ENCODE measurements around the gene DPYSL4. TPM values are rescaled to one million over a fixed set of nuclear protein-coding genes. Genes with fewer than 3 reads are reported as not detected.

DPYSL4 gene
- total RNA-seq, 1 experiment from 2014 or later: 9.9 TPM

DNA sequence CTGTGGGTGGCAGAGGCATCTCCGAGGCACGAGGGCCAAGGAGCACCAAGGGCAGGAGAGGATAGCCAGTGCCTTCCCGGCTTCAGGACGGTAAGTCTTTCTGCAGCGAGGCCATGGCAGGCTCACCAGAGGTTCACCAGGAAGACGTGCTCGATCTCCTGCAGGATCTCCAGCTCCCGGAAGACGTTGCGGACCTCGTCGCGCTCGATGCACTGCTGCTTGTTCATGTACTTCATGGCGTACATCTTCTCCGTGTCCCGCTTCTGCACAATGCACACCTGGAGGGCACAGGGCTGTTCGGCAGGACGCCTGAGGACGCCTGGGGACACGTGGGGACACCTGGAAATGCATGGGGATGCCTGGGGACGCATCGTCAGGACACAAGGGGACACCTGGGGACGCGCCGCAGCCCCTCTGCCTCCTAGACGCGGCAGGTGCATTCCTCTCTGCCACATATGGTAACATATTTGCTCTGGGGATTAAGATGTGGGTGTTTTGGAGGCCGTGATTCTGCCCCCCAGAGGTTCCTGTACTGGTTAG is 41.2 kb downstream of the DPYSL4 start:
- Histone ChIP-seq H3K4me3 (ENCODE audit: low read depth in 2 of 2, low read length in 2 of 2) (no peak overlapping the region), H3K27me3 (ENCODE audit: control insufficient read depth, insufficient read depth, low read length) (no peaks in the 10 kb centered on the region), H3K27ac (ENCODE audit: low read length) (no peak overlapping the region), H3K9me3 (ENCODE audit: control insufficient read depth, insufficient read depth, low read depth, low read length) (no peaks in the 10 kb centered on the region), H3K36me3 (ENCODE audit: control insufficient read depth, insufficient read depth, low read length) (no peaks in the 10 kb centered on the region), H3K4me1 (ENCODE audit: control insufficient read depth, insufficient read depth, low read length) (peaks cover 7% of the 10 kb centered on the region)
- POLR2A ChIA-PET: no interaction called here
- no TSS peak for BruUV-seq (replicated peaks)
- intact Hi-C loops (cut with micrococcal nuclease; ENCODE audit: unreplicated experiment): no loop called here
- in situ Hi-C loops (cut with HindIII; ENCODE audit: low pct_unique_long_range_greater_than_20kb, low sequenced_read_pairs): no loop called here
- TF ChIP-seq, protein P1, sequence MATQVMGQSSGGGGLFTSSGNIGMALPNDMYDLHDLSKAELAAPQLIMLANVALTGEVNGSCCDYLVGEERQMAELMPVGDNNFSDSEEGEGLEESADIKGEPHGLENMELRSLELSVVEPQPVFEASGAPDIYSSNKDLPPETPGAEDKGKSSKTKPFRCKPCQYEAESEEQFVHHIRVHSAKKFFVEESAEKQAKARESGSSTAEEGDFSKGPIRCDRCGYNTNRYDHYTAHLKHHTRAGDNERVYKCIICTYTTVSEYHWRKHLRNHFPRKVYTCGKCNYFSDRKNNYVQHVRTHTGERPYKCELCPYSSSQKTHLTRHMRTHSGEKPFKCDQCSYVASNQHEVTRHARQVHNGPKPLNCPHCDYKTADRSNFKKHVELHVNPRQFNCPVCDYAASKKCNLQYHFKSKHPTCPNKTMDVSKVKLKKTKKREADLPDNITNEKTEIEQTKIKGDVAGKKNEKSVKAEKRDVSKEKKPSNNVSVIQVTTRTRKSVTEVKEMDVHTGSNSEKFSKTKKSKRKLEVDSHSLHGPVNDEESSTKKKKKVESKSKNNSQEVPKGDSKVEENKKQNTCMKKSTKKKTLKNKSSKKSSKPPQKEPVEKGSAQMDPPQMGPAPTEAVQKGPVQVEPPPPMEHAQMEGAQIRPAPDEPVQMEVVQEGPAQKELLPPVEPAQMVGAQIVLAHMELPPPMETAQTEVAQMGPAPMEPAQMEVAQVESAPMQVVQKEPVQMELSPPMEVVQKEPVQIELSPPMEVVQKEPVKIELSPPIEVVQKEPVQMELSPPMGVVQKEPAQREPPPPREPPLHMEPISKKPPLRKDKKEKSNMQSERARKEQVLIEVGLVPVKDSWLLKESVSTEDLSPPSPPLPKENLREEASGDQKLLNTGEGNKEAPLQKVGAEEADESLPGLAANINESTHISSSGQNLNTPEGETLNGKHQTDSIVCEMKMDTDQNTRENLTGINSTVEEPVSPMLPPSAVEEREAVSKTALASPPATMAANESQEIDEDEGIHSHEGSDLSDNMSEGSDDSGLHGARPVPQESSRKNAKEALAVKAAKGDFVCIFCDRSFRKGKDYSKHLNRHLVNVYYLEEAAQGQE (IDR thresholded peaks at IDR 0.05; ENCODE audit: insufficient read depth in 1 of 2, low read depth in 2 of 2, low read length in 1 of 2): no peak
- TF ChIP-seq TCF7L2 (IDR thresholded peaks at IDR 0.05; ENCODE audit: low read depth, low read length) (no peak), SIN3A (IDR thresholded peaks at IDR 0.05; ENCODE audit: borderline replicate concordance, insufficient read depth, low read depth, low read length) (no peak), CTCF (IDR thresholded peaks at IDR 0.05) (no peak), POLR2AphosphoS5 (IDR thresholded peaks at IDR 0.05; ENCODE audit: low read depth, low read length) (no peak)
- ATAC-seq: no peak
- no peak for DNase-seq (ENCODE audit: low read depth, low spot score)
- CTCF ChIA-PET: no interaction called here

DNA sequence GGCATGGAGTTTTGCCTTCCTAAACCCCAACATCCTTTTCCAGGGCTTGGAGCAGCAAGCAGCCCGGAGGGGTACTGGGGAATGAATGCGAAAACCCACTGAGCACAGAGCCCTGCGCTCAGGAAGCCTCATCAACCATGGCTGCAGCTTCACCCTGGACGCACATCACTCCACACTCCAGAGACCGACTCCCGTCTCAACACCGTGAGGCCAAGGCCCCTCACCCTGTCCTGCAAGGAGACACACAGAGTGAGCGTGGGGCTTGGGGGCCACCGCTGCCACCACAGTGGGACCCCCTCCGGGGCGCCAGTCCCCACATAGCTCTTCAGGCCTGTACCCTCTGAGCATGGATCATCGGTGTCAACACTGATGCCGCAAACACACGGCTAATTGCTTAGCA is 41.9 kb downstream of the DPYSL4 start:
- Histone ChIP-seq H3K27ac (ENCODE audit: low read length) (no peak overlapping the region), H3K9me3 (ENCODE audit: control insufficient read depth, insufficient read depth, low read depth, low read length) (no peaks in the 10 kb centered on the region), H3K36me3 (ENCODE audit: control insufficient read depth, insufficient read depth, low read length) (no peaks in the 10 kb centered on the region), H3K4me1 (ENCODE audit: control insufficient read depth, insufficient read depth, low read length) (peaks cover under 1% of the 10 kb centered on the region), H3K4me3 (ENCODE audit: low read depth in 2 of 2, low read length in 2 of 2) (no peak overlapping the region), H3K27me3 (ENCODE audit: control insufficient read depth, insufficient read depth, low read length) (no peaks in the 10 kb centered on the region)
- ChIA-PET POLR2A (no interaction called here), CTCF (no interaction called here)
- no peak for TF ChIP-seq CTCF (IDR thresholded peaks at IDR 0.05)
- TF ChIP-seq TCF7L2 (IDR thresholded peaks at IDR 0.05; ENCODE audit: low read depth, low read length): no peak
- TF ChIP-seq POLR2AphosphoS5 (IDR thresholded peaks at IDR 0.05; ENCODE audit: low read depth, low read length): no peak
- TF ChIP-seq, protein P1 (IDR thresholded peaks at IDR 0.05; ENCODE audit: insufficient read depth in 1 of 2, low read depth in 2 of 2, low read length in 1 of 2): no peak
- DNase-seq (ENCODE audit: low read depth, low spot score) (no peak), ATAC-seq (no peak)
- BruUV-seq (replicated peaks): no TSS peak
- in situ Hi-C loops (cut with HindIII; ENCODE audit: low pct_unique_long_range_greater_than_20kb, low sequenced_read_pairs) (no loop called here), intact Hi-C loops (cut with micrococcal nuclease; ENCODE audit: unreplicated experiment) (no loop called here)

All from Panc1 (cell line).